Astrocyte (in vitro differentiated cells and primary cell): Measurements from ENCODE around the gene VPS26C. TPM values are rescaled to one million over a fixed set of nuclear protein-coding genes. Genes with fewer than 3 reads are reported as not detected.

ENCODE experiments used
- DNase-seq: peaks from one replicate; pipeline ENCODE4 v3.0.0-alpha.2; 2010; ENCODE audit warnings: low read depth
- FAIRE-seq: peaks from 2 replicates; lab custom pipeline; 2011; peaks lifted over from hg19 to GRCh38; lab: Jason Lieb, UNC
- H2AFZ ChIP-seq: 2 replicates; pipeline ENCODE4 v1.6.0; 2012; ENCODE audit warnings: low read depth, low read length, inconsistent platforms
- H3K27ac ChIP-seq: 2 replicates; pipeline ENCODE4 v1.5.1; 2011; ENCODE audit warnings: low read depth, low read length, inconsistent platforms
- H3K27me3 ChIP-seq: 2 replicates; pipeline ENCODE4 v1.6.0; 2011; ENCODE audit warnings: low read length, inconsistent platforms; ENCODE audit not compliant: insufficient read depth
- H3K36me3 ChIP-seq: 2 replicates; pipeline ENCODE4 v1.5.1; 2011; ENCODE audit warnings: low read length, inconsistent platforms; ENCODE audit not compliant: insufficient read depth
- H3K4me1 ChIP-seq: 2 replicates; pipeline ENCODE4 v1.5.1; 2011; ENCODE audit warnings: low read length, inconsistent platforms; ENCODE audit not compliant: insufficient read depth
- H3K4me2 ChIP-seq: 2 replicates; pipeline ENCODE4 v1.6.0; 2012; ENCODE audit warnings: low read length, inconsistent platforms
- H3K4me3 ChIP-seq: 2 replicates; pipeline ENCODE4 v1.5.1; 2011; ENCODE audit warnings: low read depth, mild to moderate bottlenecking, low read length, inconsistent platforms; ENCODE audit not compliant: insufficient read depth
- H3K79me2 ChIP-seq: 2 replicates; pipeline ENCODE4 v1.6.0; 2012; ENCODE audit warnings: mild to moderate bottlenecking, low read length, inconsistent platforms; ENCODE audit not compliant: insufficient read depth
- H3K9ac ChIP-seq: 2 replicates; pipeline ENCODE4 v1.6.0; 2012; ENCODE audit warnings: mild to moderate bottlenecking, low read length, inconsistent platforms
- H3K9me3 ChIP-seq: 2 replicates; pipeline ENCODE4 v1.5.1; 2012; ENCODE audit warnings: low read depth, mild to moderate bottlenecking, low read length, inconsistent platforms; ENCODE audit not compliant: insufficient read depth
- H4K20me1 ChIP-seq: 2 replicates; pipeline ENCODE4 v1.6.0; 2012; ENCODE audit warnings: low read length, inconsistent platforms; ENCODE audit not compliant: insufficient read depth
- H3K27ac Mint-ChIP-seq: one replicate; pipeline ENCODE4 v1.8.0; 2021; ENCODE audit warnings: mild to moderate bottlenecking, mixed read lengths; ENCODE audit not compliant: unreplicated experiment
- H3K27me3 Mint-ChIP-seq: one replicate; pipeline ENCODE4 v1.8.0; 2021; ENCODE audit warnings: low read depth, mixed read lengths; ENCODE audit not compliant: unreplicated experiment
- H3K36me3 Mint-ChIP-seq: one replicate; pipeline ENCODE4 v1.8.0; 2021; ENCODE audit warnings: low read depth, mixed read lengths; ENCODE audit not compliant: unreplicated experiment
- H3K4me1 Mint-ChIP-seq: one replicate; pipeline ENCODE4 v1.8.0; 2021; ENCODE audit warnings: low read depth, mixed read lengths; ENCODE audit not compliant: unreplicated experiment
- H3K4me3 Mint-ChIP-seq: one replicate; pipeline ENCODE4 v1.8.0; 2021; ENCODE audit warnings: mild to moderate bottlenecking, moderate library complexity, mixed read lengths; ENCODE audit not compliant: unreplicated experiment
- H3K9me3 Mint-ChIP-seq: one replicate; pipeline ENCODE4 v1.8.0; 2021; ENCODE audit warnings: mild to moderate bottlenecking, mixed read lengths; ENCODE audit not compliant: unreplicated experiment
- CTCF ChIP-seq: IDR thresholded peaks from 2 replicates; pipeline ENCODE4 v1.5.1; 2011; ENCODE audit warnings: low read depth, mild to moderate bottlenecking, inconsistent platforms, low read length, moderate library complexity; ENCODE audit not compliant: insufficient read depth
- EZH2 ChIP-seq: IDR thresholded peaks from 2 replicates; pipeline ENCODE4 v1.6.1; 2012; ENCODE audit warnings: mild to moderate bottlenecking, low read length, inconsistent platforms; ENCODE audit not compliant: insufficient read depth
- total RNA-seq: library from RNA; stranded (reverse); gene quantifications from 2 replicates; pipeline ENCODE4 v1.2.1, GENCODE V29; 2021

VPS26C gene
- total RNA-seq, 1 donor from 2014 or later = 52.9 TPM

GRCh38 chr21:37297364-37297763, 30.2 kb upstream of the VPS26C start:
- peaks cover 6% of the 10 kb centered on the region for H3K4me1 Mint-ChIP-seq
- DNase-seq (no peak), FAIRE-seq (no peak)
- Histone ChIP-seq H3K79me2 (no peaks in the 10 kb centered on the region), H3K9me3 (no peaks in the 10 kb centered on the region), H4K20me1 (no peaks in the 10 kb centered on the region), H3K27me3 (no peaks in the 10 kb centered on the region), H3K4me2 (no peak overlapping the region), H3K9ac (no peak overlapping the region), H3K27ac (no peak overlapping the region), H3K4me1 (no peaks in the 10 kb centered on the region), H3K4me3 (no peak overlapping the region), H3K36me3 (no peaks in the 10 kb centered on the region), H2AFZ (no peak overlapping the region)
- H3K9me3 Mint-ChIP-seq = peaks cover 5% of the 10 kb centered on the region
- no peak overlapping the region for H3K27ac Mint-ChIP-seq
- no peaks in the 10 kb centered on the region for H3K36me3 Mint-ChIP-seq
- no peak overlapping the region for H3K4me3 Mint-ChIP-seq
- TF ChIP-seq EZH2 = no peak
- TF ChIP-seq CTCF = no peak
- H3K27me3 Mint-ChIP-seq = no peaks in the 10 kb centered on the region

- peaks cover 8% of the 10 kb centered on the region for H3K27me3 Mint-ChIP-seq
- no peak overlapping the region for H3K9ac ChIP-seq
- no peaks in the 10 kb centered on the region for H3K27me3 ChIP-seq
- peak overlapping the region; percentile 18 for H3K27ac Mint-ChIP-seq
- DNase-seq (no peak), FAIRE-seq (no peak)
- H3K36me3 ChIP-seq = no peaks in the 10 kb centered on the region
- no peak overlapping the region for H3K4me3 ChIP-seq
- TF ChIP-seq CTCF (no peak), EZH2 (no peak)
- H3K4me2 ChIP-seq = no peak overlapping the region
- no peaks in the 10 kb centered on the region for H3K9me3 ChIP-seq
- H3K4me1 ChIP-seq = no peaks in the 10 kb centered on the region
- no peaks in the 10 kb centered on the region for H4K20me1 ChIP-seq
- H3K4me1 Mint-ChIP-seq = peaks cover 6% of the 10 kb centered on the region
- no peak overlapping the region for H3K27ac ChIP-seq
- H3K79me2 ChIP-seq = no peaks in the 10 kb centered on the region
- no peak overlapping the region for H2AFZ ChIP-seq
- H3K36me3 Mint-ChIP-seq = no peaks in the 10 kb centered on the region
- no peak overlapping the region for H3K4me3 Mint-ChIP-seq
- peaks cover 5% of the 10 kb centered on the region for H3K9me3 Mint-ChIP-seq
These were observed 27.5 kb upstream of the VPS26C start for GRCh38 chr21:37294679-37295078.

GRCh38 chr21:37292941-37293340, 25.8 kb upstream of the VPS26C start:
- DNase-seq = no peak
- H3K27ac ChIP-seq = no peak overlapping the region
- TF ChIP-seq CTCF (no peak), EZH2 (no peak)
- H3K79me2 ChIP-seq = no peaks in the 10 kb centered on the region
- Mint-ChIP-seq H3K27me3 (peaks cover 8% of the 10 kb centered on the region), H3K4me3 (no peak overlapping the region), H3K4me1 (peaks cover 6% of the 10 kb centered on the region), H3K27ac (no peak overlapping the region), H3K36me3 (no peaks in the 10 kb centered on the region), H3K9me3 (no peaks in the 10 kb centered on the region)
- no peaks in the 10 kb centered on the region for H3K9me3 ChIP-seq
- H3K9ac ChIP-seq = no peak overlapping the region
- H4K20me1 ChIP-seq = no peaks in the 10 kb centered on the region
- no peak for FAIRE-seq
- H3K4me3 ChIP-seq = no peak overlapping the region
- no peaks in the 10 kb centered on the region for H3K36me3 ChIP-seq
- H3K4me2 ChIP-seq = no peak overlapping the region
- H2AFZ ChIP-seq = no peak overlapping the region
- no peaks in the 10 kb centered on the region for H3K27me3 ChIP-seq
- no peaks in the 10 kb centered on the region for H3K4me1 ChIP-seq
